ENCODE data around the gene LRR1. TPM values are rescaled to one million over a fixed set of nuclear protein-coding genes. Genes with fewer than 3 reads are reported as not detected.

Gene LRR1
- total and polyA plus RNA-seq, 4 donors = 3.7 to 23.2 (median 4.1) TPM

GRCh38 chr14:49621114-49621881, 22.6 kb downstream of the LRR1 start:
- H3K4me1 ChIP-seq (ENCODE audit: control insufficient read depth in 4 of 4, insufficient read depth in 4 of 4, low read length in 3 of 4) = peaks cover 0 to 46% (median 22%) of the 10 kb centered on the region in 4 donors
- H3K9ac ChIP-seq (ENCODE audit: low read depth in 1 of 2, low read length in 2 of 2) = peak overlapping the region; percentile 78 to 92
- TF ChIP-seq HNF4A (conservative IDR thresholded peaks at IDR 0.05) (peak; percentile 24 to 35), GABPA (IDR thresholded peaks at IDR 0.05 in 1 of 2, conservative IDR thresholded peaks at IDR 0.05 in 1 of 2) (no peak), FOXA1 (IDR thresholded peaks at IDR 0.05) (no peak)
- H3K4me3 ChIP-seq (ENCODE audit: low read depth in 1 of 3, low read length in 3 of 3) = peak overlapping the region; percentile 88 to 90 (median 88)
- under 1% methylated on average over 65 of the region's 65 CpGs for WGBS
- H3K27me3 ChIP-seq (ENCODE audit: control insufficient read depth in 4 of 4, insufficient read depth in 4 of 4, low read length in 3 of 4) = no peaks in the 10 kb centered on the region
- peak; percentile 72 for DNase-seq (ENCODE audit: low spot score)
- peaks cover 0 to 11% (median 5%) of the 10 kb centered on the region in 4 donors for H3K36me3 ChIP-seq (ENCODE audit: control insufficient read depth in 4 of 4, insufficient read depth in 3 of 4, low read depth in 1 of 4, low read length in 3 of 4)
- no peaks in the 10 kb centered on the region for H3K9me3 ChIP-seq (ENCODE audit: control insufficient read depth in 4 of 4, low read length in 3 of 4)
- H3K27ac ChIP-seq (ENCODE audit: low read depth in 1 of 2, low read length in 2 of 2) = peak overlapping the region; percentile 93 to 96

GRCh38 chr14:49622022-49622607, 23.4 kb downstream of the LRR1 start:
- peak overlapping the region; percentile 17 to 93 for H3K27ac ChIP-seq (ENCODE audit: low read depth in 1 of 2, low read length in 2 of 2)
- no peak for DNase-seq (ENCODE audit: low spot score)
- no peaks in the 10 kb centered on the region for H3K27me3 ChIP-seq (ENCODE audit: control insufficient read depth in 4 of 4, insufficient read depth in 4 of 4, low read length in 3 of 4)
- H3K9me3 ChIP-seq (ENCODE audit: control insufficient read depth in 4 of 4, low read length in 3 of 4) = no peaks in the 10 kb centered on the region
- WGBS = 21% methylated on average over 3 of the region's 3 CpGs
- peak overlapping the region; percentile 78 to 92 for H3K9ac ChIP-seq (ENCODE audit: low read depth in 1 of 2, low read length in 2 of 2)
- H3K4me3 ChIP-seq (ENCODE audit: low read depth in 1 of 3, low read length in 3 of 3) = peak overlapping the region; percentile 88 to 90 (median 88)
- TF ChIP-seq HNF4G (IDR thresholded peaks at IDR 0.05) (no peak), FOXA1 (IDR thresholded peaks at IDR 0.05) (no peak), GABPA (IDR thresholded peaks at IDR 0.05 in 1 of 2, conservative IDR thresholded peaks at IDR 0.05 in 1 of 2) (no peak), NR2F2 (IDR thresholded peaks at IDR 0.05) (no peak), CTCF (IDR thresholded peaks at IDR 0.05; ENCODE audit: low read depth, low read length, missing input control) (no peak), JUND (IDR thresholded peaks at IDR 0.05) (no peak), REST (IDR thresholded peaks at IDR 0.05) (no peak), RXRA (IDR thresholded peaks at IDR 0.05) (no peak), MAX (IDR thresholded peaks at IDR 0.05) (no peak), ZBTB33 (IDR thresholded peaks at IDR 0.05) (no peak), ATF3 (IDR thresholded peaks at IDR 0.05) (no peak), EGR1 (IDR thresholded peaks at IDR 0.05; ENCODE audit: low read depth in 2 of 2) (no peak), SP1 (IDR thresholded peaks at IDR 0.05) (no peak), HNF4A (conservative IDR thresholded peaks at IDR 0.05) (no peak)
- peaks cover 0 to 11% (median 5%) of the 10 kb centered on the region in 4 donors for H3K36me3 ChIP-seq (ENCODE audit: control insufficient read depth in 4 of 4, insufficient read depth in 3 of 4, low read depth in 1 of 4, low read length in 3 of 4)
- peaks cover 2 to 46% (median 22%) of the 10 kb centered on the region in 4 donors for H3K4me1 ChIP-seq (ENCODE audit: control insufficient read depth in 4 of 4, insufficient read depth in 4 of 4, low read length in 3 of 4)
